GM19467 (cell line): Measurements from ENCODE around the gene HOGA1.
"Not testable (repeated sequence)": the region's sequence is repeated elsewhere in the genome, so short reads cannot be mapped to it uniquely, and the experiment has no call there.

ENCODE experiments used
- ATAC-seq: cut with Tn5 transposase; IDR thresholded peaks from one replicate; pipeline ENCODE4 v1.9.1; 2021; ENCODE audit warnings: mild to moderate bottlenecking, moderate library complexity; ENCODE audit not compliant: unreplicated experiment

The HOGA1 gene

GRCh38 chr10:97607095-97607636 lies 23.0 kb downstream of the HOGA1 start:
- no peak for ATAC-seq

DNA sequence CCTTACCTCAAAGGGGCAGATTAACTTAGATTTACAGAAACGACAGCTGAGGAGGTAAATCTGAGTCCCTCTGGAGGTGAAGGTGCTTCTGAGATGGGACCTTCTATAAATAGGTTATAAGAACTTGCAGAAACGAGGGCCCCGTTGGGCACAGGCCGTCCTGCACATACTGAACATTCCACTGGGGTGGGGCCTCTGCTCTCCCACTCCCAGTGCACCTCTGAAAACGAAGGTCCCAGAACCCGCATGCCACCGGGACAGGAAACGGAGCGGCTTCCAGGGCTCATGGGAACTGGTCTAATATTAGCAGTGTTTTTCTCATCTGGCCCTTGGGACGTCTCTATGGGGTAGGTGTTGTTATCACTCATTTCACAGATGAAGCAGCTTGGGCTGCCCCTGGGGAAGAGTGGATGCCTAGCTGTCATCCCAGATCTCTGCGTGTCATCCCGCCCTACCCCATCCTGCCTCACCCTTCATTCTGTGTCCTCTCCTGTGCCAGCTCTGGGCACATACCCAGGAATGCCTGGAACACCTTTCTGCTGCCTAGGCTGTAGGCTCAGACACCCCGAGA lies 24.9 kb downstream of the HOGA1 start:
- no peak for ATAC-seq

- ATAC-seq, result no peak
Observed at GRCh38 chr10:97611473-97611872, 27.3 kb downstream of the HOGA1 start.

DNA sequence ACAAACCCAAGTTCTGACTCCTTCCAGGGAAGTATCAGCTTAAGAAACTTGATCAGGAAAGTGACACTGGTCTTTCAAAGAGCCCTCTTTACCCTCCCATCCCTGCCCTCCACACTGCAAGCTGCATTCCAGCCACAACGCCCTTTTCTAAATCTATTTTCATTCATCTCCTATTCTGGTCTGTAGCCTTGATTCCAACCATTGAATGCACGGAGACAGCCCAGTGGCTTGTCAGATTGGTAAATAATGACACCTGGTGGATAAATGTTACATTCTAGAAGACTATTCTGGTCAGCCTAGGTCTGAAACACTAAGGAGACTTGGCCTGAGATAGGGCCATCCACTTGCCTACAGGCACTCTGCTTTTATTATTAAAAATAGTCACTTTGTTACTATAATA lies 28.2 kb downstream of the HOGA1 start:
- ATAC-seq, result no peak

DNA sequence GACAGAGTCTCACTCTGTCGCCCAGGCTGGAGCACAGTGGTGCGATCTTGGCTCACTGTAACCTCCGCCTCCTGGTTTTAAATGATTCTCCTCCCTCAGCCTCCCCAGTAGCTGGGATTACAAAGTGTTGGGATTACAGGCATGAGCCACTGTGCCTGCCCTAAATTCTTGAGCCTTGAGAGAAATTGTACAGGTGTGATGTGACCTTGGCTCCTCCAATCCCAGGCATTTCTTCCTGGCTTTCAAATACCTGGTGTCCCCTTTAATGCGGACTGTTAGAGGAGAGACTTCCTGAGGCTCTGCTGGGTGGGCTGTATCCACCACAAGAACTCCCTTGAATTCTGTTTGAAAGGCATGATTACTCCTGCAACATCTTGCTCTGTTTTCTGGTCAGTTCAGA lies 34.1 kb downstream of the HOGA1 start:
- no peak for ATAC-seq

- ATAC-seq, result no peak
Observed at GRCh38 chr10:97618733-97619132, 34.5 kb downstream of the HOGA1 start.

GRCh38 chr10:97623277-97623676 lies 39.1 kb downstream of the HOGA1 start:
- ATAC-seq, result no peak

DNA sequence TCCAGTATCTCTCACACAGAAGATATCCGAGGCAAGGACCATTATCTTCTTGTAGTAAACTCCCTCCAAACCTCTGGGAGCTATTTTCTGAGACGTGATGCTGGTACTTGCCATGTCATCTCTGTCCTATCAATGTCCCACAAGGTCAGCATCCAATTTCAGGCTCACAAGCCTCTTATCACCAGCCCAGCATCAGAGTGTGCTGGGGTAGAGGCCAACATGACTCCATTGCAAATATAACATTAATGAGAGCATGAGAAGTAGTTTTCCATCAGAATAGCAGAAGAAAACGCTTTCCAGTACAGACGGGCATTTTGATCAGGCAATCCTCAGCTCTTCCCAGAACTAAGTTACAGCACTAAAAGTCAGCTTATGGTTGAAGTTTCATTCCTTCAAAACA lies 43.5 kb downstream of the HOGA1 start:
- ATAC-seq, result no peak

DNA sequence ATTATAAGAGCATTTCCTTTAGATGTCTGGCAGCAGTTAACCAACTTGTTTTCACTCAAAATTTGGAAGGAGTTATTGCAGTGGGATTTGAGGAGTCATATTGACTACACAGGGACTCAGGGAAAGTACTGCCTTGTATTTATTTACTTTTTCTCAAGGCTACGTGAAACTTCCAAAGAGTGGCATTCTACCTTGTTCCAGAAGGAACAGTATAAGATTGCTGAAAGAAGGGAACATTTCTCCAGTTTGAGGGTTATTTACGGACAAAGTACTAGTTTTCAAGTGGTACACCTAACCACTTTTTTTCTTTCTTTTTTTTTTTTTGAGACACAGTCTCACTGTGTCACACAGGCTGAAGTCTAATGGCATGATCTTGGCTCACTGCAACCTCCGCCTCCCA lies 44.0 kb downstream of the HOGA1 start:
- ATAC-seq, result no peak

GRCh38 chr10:97629289-97629688 lies 45.1 kb downstream of the HOGA1 start:
- no peak for ATAC-seq

- no peak for ATAC-seq
Observed at GRCh38 chr10:97631098-97631497, 46.9 kb downstream of the HOGA1 start.

DNA sequence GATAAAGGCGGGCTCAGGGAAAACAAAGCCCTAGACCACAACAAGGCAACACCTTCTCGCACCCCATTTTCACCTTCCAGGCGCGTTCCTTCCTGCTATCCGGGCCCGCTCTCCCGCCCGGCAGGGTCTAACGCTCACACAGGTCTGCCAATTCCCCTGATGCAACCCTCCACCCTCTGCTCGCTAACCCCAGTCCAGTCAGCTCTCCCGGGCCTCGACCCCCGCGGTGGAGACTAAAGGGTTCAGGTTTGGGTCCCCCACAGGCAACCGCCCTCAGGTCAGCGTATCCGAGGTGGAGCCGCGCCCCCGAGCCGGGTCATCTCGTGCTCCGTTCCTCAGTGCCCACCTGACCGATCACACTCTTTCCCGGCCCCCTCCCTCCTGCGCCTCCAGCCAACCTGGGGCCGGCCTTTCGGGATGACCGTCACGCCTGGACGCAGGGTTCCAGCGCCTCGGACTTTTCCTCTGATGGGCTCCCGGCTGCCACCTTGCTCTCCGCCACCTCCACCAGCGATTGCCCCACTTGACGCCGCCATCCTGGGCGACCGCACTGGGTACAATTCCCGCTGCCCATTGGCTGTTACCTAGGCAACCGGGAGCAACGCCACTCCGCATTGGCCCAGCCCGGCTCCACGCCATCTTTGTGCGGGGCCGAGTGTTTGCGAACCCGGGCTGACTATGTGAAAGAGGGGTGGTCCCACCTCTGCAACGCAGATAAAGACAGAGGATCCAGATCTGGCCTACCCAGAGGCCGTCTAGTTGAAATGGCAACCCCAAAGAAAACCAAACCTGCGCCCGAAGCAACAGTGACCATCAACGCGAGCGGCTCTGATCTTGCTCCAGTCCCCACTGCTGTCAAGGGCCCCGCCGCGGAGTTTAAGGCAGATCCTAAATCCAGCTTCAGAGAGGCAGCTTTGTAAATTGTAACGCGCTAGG lies 49.0 kb downstream of the HOGA1 start, which contains the start of gene MORN4:
TSS of gene MORN4 (minus strand) at position 552 of the 936 bp plus-strand sequence. CDS start 13,847 bp downstream, outside the sequence.
- ATAC-seq, result peak; percentile 98

DNA sequence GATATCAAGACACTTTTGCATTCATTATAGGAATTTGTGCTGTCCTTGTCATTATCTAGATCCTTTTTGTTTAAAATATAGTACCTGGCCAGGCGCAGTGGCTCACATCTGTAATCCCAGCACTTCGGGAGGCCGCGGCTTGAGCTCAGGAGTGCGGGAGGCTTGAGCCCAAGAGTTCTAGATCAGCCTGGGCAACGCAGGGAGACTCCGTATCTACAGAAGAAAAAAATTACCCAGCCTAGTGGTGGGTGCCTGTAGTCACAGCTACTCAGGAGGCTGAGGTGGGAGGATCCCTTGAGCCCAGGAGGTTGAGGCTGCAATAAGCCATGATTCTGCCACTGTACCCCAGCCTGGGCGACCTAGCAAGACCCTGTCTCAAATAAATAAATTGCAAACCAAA lies 49.7 kb downstream of the HOGA1 start:
- no peak for ATAC-seq

GRCh38 chr10:97635577-97635976 lies 51.4 kb downstream of the HOGA1 start:
- no peak for ATAC-seq

- not testable (repeated sequence) for ATAC-seq
Observed at GRCh38 chr10:97639090-97639489, 54.9 kb downstream of the HOGA1 start.

GRCh38 chr10:97640174-97640867 lies 56.1 kb downstream of the HOGA1 start, which contains the start of gene PI4K2A:
Gene PI4K2A (plus strand): TSS chr10:97640671. CDS start chr10:97640743, 72 bp downstream.
- ATAC-seq, result peak; percentile 98

- ATAC-seq, result no peak
Observed at GRCh38 chr10:97640868-97641811, 57.0 kb downstream of the HOGA1 start.

DNA sequence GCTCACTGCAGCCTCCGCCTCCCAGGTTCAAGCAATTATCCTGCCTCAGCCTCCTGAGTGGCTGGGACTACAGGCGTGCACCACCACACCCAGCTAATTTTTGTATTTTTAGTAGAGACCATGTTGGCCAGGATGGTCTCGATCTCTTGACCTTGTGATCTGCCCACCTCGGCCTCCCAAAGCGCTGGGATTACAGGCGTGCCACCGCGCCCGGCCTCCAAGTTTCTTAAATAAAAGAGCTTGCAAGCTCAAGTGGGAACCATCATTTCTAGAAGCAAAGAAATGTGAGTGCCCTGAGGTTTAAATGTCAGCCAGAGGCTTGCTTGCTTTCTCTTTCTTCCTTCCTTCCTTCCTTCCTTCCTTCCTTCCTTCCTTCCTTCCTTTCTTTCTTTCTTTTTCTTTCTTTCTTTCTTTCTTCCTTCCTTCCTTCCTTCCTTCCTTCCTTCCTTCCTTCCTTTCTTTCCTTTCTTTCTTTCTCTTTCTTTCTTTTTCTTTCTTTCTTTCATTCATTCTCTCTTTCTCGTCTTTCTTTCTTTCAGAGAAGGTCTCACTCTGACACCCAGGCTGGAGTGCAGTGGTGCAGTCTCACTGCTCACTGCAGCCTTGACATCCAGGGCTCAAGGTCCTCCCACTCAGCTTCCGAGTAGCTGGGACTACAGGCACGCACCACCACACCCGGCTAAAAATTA lies 58.4 kb downstream of the HOGA1 start:
- ATAC-seq, result not testable (repeated sequence)

- no peak for ATAC-seq
Observed at GRCh38 chr10:97643441-97643985, 59.3 kb downstream of the HOGA1 start.
